Fibroblast of skin of scalp (primary cell): ENCODE measurements around the gene NAA60.
"Not testable (repeated sequence)": the region's sequence is repeated elsewhere in the genome, so short reads cannot be mapped to it uniquely, and the experiment has no call there.

ENCODE experiments used
- DNase-seq: peaks from one replicate; pipeline ENCODE4 v3.0.0-alpha.2; 2013

Gene NAA60

DNA sequence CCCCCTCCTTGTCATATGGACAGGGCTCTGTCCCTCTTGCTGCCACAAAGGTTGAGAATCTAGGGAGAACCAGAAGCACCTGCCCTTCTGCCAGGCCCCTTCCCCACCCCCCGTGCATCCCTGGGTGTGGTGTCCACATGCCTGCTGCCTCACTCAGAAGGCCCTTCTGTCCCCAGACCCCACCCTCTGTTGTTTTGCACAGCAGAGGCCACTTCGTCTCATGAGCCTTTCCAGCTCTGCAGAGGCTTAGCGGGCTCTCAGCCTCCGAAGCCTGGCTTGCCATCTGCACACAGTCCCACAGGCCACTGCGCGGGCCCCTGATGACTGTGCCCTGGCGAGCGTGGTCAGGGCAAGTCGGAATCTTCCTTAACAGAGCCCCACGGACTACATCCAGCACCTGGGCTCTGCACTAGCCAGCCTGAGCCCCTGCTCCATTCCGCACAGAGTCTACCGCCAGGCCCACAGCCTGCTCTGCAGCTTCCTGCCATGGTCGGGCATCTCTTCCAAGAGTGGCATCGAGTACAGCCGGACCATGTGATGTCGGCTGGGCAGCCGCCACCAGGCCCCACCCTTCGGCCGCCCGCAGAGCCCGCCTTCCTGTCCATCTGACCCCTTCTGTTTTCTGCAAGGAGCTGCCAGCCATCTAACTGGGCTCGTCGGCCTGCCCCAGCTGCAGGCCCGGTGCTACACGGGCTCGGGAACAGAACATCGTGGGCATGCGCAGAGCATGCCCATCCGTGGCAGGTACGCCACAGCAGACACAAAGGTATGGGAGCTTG, 41.0 kb downstream of the NAA60 start:
- DNase-seq: no peak

DNA sequence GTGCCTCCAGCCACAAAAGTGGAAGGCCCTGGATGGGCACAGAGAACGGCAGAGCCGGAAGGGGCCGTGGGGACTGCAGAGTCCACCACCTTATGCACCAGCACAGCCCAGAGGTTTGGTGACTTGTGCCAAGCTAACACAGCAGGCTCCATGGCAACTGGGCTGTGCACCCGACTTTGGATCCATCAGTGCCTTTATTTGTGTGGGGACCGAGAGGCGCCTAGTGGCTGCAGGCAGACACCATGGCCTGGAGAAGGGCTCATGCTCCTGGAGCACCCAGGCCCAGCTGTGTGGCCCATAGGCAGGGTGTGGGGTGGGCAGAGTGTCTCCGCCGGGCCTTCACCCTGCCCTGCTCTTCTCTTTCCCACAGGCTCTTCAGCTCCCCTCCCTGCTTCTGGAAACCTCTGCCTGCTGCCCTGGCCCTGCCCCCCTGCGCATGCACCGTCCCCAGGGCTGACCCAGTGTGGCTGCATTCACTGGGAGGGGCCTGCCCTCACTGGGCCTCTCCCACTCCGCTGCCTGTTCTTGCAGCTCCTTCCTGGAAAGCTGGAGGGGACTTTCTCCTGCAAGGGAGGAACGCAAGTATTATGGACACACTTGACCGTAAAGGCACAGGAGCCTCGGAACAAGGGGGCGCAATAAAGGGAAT, 41.7 kb downstream of the NAA60 start:
- no peak for DNase-seq

DNA sequence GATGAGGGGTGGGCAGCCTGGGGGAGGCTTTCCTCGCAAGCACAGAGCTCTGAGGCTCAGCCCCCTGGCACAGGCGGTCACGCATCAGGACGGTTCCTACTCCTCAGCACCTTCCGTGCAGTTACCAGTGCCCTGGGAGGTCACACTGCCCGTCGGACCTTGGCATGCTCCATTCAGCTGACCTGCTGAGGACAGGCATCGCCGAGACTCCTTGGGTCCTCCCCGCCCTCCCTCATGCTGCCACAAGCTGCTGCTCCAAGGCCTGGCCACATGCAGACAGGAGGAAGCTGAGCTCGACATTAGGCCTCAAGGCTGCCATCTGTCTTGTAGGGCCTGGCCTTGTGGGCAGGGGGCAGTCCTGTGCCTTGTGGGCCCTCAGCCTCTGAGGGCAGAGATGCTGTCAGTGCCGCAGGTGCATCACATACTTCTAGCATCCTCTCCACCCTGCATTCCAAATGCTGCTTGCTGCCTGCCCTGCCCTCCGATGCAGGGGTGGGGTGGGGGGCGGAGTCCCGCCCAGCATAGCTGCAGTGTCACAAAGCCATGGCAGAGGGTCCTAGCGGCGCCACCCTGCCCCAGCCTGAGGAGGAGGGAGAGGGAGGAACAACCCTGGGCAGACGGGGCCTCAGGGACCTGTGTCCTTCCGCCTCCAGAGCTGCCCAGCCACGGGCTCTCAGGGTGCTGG, 42.5 kb downstream of the NAA60 start:
- DNase-seq: no peak

DNA sequence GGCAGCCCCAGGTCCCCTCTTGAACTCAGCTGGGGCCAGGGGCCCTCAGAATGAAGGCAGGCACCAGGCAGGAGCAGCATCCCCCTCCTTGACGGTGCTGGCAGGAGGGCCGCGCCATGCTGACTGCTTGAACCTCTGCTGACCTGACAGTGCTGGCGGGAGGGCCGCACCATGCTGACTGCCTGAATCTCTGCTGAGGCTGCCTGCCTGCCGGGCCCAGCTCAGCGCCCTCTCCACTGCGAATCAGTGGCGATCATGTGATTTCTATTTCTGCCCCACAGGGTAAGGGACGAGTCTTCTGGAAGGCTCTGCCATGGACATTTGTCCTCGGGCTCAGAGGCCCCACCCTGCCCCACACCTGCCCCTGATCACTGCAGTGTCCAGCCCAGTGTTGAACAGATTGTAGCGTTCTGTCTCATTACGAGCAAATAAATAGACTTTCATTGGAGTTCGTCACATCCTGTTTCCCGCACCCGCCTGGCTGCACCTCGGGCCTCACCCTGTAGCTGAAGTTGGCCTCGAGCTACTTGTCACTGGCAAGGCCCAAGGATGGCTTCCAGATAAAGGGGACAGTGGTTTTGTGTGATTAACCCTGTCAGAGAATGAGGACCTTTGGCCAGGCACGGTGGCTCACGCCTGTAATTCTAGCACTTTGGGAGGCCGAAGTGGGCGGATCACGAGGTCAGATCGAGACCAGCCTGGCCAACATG, 43.2 kb downstream of the NAA60 start:
- DNase-seq: no peak

DNA sequence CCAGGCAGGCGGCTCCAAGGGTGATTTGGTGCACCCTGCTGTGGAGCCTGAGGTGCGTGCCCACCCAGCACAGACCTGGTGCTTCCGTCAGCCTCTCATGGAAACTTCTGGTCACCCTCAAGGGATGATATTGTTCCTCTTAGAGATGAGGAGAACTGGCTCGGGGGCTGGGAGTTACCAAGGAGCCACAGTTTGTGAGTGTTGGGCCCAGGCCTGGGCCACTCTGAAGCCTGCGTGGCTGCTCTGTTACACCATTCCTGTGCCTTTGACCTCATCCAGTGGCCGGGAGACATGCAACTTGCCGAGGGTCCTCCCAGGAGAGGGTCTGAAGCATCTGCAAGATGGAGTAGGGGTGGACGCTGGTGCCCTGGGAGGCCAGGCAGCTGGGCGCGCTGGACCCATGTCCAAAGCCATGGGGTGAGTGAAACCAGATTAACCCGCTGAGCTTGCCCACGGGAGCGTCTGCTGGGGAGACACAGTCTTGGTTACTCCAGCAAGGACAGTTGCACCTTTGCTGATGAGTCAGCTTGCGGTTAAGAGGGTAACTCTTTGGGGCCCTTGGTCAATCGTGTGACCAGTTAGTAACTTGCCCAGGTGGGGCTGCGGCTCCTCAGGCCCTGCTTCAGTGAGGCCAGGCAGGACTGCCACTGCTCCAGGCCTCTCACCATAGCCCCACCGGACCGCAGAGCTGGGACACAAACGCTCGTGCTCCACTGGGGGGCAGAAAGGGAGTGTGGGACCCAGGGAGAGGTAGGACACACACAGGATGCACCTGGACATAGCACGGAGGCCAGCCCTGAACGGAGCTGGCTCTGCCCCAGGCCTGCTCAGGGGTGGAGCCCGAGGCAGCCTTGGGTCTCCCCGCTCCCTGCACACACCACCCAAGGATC, 44.3 kb downstream of the NAA60 start:
- no peak for DNase-seq

DNA sequence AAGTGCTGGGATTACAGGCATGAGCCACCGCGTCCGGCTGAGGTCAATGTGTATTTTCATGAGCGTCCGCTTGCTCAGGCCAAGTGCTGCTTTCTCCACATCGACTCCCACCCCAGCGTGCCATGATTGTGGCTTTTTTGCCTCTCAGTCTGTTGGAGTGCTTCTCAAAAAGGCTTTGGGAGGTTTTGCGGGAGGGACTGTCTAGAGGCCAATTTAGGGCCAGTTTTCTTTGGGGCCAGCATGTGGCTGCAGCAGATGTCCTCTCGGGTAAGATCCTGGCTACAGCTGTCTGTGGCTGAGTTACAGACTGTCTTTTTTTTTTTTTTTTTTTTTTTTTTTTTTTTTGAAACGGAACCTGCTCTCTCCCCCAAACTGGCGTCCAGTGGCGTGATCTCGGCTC, 45.3 kb downstream of the NAA60 start:
- DNase-seq: no peak

DNA sequence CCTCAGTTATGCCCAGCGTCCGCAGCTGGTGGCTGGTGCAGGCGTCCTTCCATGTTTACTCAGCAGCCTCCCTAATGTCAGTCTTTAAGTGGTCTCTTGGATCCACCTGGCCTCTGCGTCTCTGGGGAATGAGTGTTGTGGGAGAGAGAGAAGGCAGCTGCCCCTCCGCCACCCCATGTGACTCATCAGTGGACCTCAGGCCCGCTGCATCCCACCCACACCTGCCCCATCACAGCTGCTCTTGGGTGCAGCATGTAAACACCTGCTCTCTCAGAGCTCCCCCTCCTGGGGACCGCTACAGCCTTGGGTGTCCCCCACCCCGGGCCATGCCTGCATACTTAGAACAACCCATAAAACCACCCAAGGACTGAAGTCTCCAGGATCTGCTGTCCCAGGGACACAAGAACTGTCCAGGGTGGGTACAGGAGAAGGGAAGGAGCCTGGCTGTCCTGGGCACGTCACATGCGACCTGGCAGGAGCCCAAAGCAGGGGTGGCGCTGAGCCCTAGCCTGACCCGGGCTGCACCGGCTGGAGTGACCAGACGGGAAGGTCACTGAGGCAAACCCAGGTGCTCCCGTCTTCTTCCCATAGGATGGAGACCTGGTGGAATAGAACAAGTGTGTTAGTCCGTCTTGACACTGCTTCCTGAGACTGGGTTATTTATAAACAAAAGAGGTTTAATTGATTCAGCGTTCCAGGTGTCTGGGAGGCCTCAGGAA, 47.6 kb downstream of the NAA60 start:
- no peak for DNase-seq

DNA sequence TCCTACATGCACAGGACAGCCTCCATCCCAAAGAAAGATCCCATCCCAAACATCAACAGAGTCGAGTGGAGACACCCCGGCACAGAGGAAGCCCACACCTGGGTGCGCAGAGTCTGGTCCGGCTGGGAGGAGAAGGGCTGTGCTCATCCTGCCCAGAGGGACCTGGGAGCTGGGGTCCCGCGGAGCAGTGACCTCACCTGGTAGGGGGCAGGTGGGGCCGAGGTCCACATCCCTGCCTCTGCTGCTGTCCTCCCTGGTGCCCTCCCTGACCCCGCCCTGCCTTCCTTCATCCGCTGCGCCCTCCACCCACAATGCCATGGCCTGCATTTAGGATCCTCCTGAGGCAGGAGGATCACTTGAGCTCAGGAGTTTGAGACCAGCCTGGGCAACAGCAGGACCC, 48.9 kb downstream of the NAA60 start:
- no peak for DNase-seq

DNA sequence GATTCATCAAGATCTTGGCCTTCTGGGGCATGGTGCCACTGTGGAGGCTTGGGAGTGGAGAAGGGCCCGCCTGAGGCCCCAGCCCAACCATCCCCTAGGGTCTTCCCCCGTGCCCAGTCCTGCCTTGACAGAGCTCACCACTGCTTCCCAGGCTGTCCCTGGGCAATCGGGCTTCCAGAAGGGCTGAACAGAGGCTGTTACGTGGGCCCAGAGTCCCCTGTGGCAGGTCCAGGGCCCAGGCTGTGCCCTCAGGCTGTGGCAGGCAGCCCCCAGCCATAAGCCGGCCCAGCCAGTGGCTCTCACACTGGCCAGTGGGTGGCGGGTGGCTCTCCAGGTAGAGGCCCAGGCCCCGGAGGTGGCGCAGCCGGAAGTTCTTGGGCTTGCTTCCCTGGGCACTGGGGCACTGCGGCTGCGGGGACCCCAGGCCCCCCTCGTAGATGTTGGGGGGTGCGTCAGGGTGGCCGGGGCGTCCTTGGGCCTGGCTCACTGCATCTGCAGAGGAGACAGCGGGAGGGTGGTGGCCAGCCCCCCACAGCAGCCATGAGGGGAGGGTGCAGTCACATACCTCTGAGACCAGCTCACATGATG, 51.0 kb downstream of the NAA60 start:
- no peak for DNase-seq

DNA sequence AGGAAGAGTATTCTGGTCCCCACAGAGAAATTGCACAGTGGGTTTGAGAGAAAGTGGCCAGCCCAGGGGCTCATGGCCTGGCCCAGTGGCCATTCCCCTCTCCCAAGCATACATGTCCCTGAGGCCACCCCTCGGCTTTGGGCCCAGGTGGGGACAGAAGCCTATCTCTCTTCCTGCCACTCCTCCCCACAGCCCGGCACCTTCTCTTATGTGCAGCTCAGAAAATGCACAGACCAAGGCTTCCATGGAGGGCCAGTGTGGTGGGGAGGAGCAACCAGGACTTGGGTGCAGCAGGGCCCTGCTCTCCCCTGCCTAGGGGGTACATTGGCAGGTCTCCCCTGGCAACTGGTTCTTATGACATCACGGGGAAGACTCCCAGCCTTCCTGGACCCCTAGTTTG, 51.7 kb downstream of the NAA60 start, which contains the start of gene C16orf90:
C16orf90 (minus strand) TSS at position 314 of the 400 bp plus-strand sequence; CDS start at position 246, 68 bp downstream.
- DNase-seq: no peak

DNA sequence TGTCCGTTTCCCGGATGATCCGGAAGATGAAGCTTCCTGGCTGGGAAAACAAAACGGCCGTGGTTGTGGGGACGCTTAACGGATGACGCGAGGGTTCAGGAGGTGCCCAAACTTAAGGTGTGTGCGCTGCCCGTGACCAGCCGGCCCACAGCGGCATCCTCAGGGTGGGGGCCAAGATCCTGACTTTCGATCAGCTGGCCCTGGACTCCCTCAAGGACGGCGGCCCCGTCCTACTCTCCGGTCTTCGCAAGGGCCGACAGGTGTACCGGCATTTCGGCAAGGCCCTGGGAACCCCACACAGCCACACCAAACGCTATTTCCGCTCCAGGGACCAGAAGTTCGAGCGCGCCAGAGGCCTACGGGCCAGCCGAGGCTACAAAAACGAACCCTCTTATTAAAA, 52.9 kb downstream of the NAA60 start:
- DNase-seq: no peak

DNA sequence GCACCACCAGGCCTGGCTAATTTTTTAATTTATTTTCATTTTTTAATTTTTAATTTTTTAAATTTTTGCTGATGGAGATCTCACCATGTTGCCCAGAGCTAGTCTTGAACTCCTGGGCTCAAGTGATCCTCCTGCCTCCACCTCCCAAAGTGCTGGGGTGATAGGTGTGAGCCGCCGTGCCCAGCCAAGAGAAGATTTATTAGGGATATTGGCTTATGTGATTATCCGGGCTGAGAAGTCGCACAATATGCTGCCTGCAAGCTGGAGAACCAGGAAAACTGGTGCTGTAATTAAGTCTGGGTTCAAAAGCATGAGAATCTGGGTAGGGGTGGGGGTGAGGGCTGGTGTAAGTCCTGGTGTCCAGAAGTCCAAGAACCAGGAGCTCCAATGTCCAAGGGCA, 54.3 kb downstream of the NAA60 start:
- no peak for DNase-seq

DNA sequence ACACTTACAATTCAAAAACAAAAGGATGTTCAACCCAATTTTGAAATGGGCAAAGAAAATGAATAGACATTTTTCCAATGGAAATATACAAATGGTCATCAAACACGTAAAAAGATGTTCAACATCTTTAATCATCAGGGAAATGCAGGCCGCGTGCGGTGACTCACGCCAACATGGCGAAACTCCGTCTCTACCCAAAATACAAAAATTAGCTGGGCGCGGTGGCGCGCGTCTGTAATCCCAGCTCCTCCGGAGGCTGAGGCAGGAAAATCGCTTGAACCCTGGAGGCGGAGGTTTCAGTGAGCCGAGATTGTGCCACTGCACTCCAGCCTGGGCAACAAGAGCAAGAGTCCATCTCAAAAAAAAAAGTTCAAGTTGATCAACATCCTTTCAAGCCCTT, 55.5 kb downstream of the NAA60 start:
- no peak for DNase-seq

DNA sequence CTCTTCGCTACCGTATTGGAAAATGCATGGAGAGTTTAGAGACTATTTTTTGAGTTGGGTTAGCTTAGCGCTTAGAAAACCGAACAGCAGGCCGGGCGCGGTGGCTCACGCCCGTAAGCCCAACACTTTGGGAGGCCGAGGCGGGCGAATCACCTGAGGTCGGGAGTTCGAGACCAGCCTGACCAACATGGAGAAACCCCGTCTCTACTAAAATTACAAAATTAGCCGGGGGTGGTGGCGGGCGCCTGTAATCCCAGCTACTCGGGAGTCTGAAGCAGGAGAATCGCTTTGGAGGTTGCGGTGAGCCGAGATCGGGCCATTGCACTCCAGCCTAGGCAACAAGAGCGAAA, 57.9 kb downstream of the NAA60 start:
- DNase-seq: not testable (repeated sequence)

DNA sequence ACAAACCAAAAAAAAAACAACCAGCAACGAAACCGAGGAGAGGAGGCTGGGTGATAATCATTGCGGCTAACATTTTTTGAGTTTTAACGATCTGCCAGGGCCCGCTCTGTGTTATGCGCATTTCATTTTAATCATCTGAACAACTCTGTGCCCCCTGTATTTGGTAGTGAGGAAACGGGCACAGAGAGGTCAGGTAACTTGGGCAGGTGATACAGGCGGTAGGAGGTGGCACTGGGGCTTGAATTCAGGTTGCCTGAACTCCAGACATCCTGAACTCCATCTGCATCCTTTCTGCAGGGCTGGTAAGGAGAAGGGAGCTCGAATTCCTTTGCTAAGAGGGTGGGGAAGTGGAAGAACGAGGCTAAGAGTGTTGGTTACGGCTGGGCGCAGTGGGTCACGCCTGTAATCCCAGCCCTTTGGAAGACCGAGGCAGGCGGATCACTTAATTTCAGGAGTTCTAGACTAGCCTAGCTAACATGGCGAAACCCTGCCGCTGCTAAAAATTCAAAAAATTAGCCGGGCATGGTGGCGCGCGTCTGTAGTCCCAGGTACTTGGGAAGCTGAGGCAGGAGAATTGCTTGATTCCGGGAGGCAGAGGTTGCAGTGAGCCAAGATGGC, 58.4 kb downstream of the NAA60 start:
- no peak for DNase-seq

DNA sequence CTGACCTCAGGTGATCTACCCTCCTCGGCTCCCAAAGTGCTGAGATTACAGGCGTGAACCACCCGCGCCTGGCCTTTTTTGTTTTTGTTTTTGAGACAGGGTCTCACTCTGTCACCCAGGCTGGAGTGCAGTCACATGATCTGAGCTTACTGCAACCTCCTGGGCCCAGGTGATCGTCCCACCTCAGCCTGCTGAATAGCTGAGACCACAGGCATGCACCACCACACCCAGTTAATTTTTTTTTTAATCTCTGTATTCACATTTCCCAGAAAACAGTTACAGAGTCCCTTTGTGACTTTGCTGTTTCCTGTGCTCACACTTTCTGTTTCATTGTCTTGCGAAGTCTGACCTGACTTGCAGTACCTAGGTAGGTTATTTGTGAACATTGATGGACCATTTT, 60.0 kb downstream of the NAA60 start:
- DNase-seq: no peak

DNA sequence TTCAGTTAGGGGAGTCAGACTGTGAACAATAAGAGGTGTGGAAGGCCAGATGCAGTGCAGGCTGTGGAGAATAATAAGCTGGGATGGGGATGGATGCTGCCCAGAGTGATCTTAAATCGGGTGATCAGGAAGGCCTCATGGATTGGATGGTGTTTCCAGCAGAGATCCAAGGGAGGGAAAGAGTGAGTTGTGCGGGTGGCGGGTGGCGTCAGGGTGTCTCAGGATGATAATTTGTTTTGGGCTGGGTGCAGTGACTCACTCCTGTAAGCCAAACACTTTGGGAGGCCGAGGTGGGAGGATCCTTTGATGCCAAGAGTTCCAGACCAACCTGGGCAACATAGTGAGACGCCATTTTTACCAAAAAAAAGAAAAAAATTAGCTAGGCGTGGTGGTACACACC, 65.3 kb downstream of the NAA60 start:
- DNase-seq: no peak

DNA sequence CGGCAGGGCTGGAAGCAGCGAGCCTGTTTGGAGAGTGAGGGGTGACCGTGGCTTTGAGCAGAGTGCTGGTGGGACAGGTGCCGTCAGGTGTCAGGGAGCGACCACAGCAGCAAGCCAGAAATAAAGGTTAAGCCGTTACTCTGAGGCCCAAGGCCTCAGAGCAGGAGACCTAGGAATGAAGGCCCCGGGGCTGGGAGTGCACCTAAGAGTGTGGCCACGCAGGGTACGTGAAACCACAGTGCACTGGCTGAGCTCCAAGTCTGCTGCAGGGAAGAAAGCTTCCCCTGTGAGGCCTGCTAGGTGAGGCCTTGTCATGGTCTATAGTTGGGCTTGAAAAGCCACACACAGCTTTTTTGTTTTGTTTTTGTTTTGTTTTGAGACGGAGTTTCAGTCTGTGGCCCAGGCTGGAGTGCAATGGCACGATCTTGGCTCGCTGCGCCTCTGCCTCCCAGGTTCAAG, 66.0 kb downstream of the NAA60 start:
- no peak for DNase-seq

DNA sequence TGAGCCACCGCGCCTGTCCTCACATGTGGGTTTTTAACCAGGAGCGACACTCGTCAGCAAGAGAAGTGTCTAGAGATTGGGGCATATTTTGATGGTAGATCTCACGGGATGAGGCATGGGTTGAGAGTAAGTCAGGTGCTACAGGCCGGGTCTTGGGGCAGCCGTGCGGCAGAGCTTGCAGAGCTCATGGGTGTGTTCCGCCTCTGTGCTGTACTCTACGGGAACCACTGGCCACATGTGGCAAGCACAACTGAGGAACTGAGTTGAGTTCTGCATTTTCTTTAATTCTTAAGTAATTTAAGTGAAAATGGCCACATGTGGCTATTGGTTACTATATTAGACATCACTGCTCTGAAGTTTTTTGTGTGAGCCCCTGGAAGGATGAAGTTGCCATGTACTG, 66.9 kb downstream of the NAA60 start:
- DNase-seq: no peak
